Hematopoietic multipotent progenitor cell treated with erythropoietin and hydrocortisone succinate and interleukin-3 and kit ligand, for 4 days (in vitro differentiated cells): Measurements from ENCODE around the gene RCAN1.
A peak's percentile ranks its signal among the peaks of the same experiment; 100 is the strongest.
"Not testable (repeated sequence)": the region's sequence is repeated elsewhere in the genome, so short reads cannot be mapped to it uniquely, and the experiment has no call there.

Experiments used
- DNase-seq: peaks from one replicate; pipeline ENCODE4 v3.0.0-alpha.2; 2015

RCAN1 gene

GRCh38 chr21:34513129-34513675, 101.7 kb downstream of the RCAN1 start:
- DNase-seq: peak; percentile 73

DNA sequence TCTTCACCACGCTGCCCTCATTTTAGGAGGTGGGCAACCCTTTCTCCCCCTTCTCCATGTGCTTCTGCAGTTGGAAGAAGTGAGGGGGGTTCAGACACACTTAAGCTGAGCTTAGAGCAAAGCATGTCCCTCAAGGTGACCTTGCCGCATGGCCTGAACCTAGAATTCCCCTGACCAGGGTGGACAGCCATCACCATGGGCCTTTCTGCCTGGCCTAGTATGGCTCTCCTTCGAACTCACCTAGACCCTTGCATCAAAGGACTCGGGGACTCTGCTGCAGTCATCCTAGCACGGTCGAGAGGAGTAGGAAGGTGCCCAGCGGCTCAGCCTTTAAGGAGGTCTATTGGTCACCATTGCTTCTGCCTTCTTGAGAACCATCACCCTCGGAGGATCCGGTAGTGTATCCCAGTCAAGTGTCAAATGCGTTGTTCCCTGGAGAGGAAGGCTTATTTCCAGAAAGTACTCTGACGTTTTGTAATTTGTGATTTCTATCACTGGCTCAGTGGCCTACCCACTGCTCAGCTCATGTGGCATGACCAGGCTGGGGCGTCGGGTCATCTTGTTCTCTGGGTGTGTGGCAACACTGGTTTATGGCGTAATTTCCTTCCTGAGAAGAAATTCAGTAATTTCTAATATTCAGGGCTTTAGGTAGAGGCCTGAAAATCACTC, 103.0 kb downstream of the RCAN1 start, which contains the start of gene KCNE1:
Gene KCNE1 (minus strand): TSS at position 424 of the 669 bp plus-strand sequence. CDS start 62,576 bp downstream, outside the sequence.
- peak; percentile 86 for DNase-seq

GRCh38 chr21:34511181-34511580, 103.7 kb downstream of the RCAN1 start:
- DNase-seq: no peak

GRCh38 chr21:34510148-34511142, 104.5 kb downstream of the RCAN1 start:
- peak; percentile 81 for DNase-seq

DNA sequence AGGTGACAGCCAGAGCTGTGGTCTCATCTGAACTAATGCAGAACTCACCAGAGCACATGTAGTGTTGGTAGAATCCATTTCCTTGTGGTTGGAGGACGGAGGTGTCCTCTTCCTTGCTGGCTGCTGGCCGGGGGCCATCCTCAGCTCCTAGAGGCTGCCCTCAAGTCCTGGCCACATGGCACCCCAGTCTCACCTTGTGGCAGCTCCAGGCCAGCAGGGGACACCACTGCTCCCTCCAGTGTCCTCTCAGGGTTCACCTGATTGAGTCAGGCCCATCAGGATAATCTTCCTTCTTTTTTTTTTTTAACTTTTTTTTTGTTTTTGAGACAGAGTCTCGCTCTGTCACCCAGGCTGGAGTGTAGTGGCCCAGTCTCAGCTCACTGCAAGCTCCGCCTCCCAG, 105.8 kb downstream of the RCAN1 start:
- DNase-seq: no peak

DNA sequence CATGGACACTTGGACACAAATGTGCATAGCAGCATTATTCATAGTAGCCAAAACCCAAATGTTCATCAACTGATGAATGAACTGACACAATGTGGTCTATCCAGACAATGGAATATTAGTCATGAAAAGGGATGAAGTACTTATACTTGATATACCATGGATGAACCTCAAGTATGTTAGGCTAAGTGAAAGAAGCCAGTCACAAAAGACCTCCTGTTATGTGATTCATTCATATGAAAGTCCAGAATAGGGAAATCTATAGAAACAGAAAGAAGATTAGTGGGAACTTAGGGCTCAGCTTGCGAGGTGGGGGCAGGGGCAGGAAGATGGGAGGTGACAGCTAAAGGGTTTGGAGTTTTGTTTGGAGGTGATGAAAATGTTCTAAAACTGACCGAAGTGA, 110.3 kb downstream of the RCAN1 start:
- no peak for DNase-seq

- no peak for DNase-seq
Observed at GRCh38 chr21:34502480-34503106, 112.3 kb downstream of the RCAN1 start.

DNA sequence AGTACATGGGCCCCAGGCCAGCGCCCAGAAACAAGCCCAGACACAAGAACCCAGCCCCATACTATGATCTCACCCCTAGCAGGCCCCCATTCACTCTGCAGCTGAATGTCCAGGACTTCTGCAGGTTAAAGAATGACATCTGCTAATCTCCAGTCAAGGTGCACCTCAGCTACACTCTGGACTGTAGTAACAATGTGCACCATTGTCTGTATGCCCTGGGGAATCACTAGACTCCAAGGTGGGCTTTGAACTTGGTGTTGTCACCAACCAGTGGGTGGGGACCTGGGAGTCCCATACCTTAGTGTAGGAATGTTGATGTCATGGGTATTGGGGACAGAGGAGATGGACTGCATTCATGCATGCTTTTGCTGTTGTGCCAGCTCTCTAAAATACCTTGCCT, 113.2 kb downstream of the RCAN1 start:
- no peak for DNase-seq

DNA sequence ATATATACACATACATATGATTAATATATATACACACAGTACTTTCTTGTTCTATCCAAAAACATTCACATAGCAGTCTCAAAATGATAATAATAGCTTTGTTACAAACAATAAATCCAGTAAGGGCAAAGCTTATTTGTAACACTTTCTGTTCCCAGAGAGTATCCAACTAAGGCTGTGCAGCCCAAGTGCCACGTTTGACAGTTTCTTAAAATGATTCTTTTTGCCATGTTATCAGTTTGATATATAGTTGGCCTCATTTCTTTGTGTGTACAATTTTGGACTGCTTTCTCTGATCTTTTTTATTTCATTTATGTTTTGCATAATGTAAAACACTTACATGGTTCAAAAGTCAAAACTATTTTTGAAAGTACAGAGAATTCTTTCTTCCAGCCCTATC, 114.7 kb downstream of the RCAN1 start:
- DNase-seq: no peak

- DNase-seq: no peak
Observed at GRCh38 chr21:34499116-34499515, 115.8 kb downstream of the RCAN1 start.

- no peak for DNase-seq
Observed at GRCh38 chr21:34498623-34499022, 116.3 kb downstream of the RCAN1 start.

DNA sequence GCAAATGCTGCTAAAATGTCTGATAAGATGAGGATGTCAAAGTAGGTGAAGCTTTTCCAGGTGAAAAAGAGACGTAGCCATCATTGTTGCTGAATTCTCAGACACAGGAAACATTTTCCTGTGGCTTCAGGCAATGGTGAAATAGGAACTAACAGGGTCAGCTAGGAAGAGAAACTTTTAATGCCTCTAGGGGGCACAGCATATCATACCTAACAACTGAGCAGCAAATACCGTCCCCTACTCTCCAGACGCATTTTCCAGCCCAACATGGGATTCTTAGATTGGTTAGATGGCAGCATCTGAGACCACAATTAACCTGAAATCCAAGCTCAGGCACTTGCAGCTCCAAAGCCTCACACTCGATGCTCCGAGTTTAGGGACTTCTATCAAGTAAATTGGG, 131.1 kb downstream of the RCAN1 start:
- not testable (repeated sequence) for DNase-seq

DNA sequence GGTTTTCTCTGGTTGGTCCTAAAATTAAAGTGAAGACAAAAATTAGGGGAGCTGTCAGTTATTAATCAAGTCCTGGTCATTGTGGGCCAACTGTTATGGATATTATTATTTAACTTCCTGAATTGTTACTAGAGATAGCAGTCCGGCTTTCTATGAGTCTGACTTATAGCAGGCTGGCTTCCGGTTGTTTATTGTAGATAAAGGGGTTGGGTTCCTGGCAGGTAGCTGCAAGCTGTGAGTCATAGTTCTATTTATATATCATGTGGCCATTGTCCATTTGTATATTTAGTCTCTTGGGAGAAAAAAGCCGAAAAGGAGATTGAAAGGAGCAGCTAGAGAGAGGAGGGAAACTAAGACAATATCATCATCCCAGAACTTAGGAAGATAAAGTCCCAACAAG, 131.5 kb downstream of the RCAN1 start:
- not testable (repeated sequence) for DNase-seq

GRCh38 chr21:34467333-34467732, 147.6 kb downstream of the RCAN1 start:
- DNase-seq: not testable (repeated sequence)
